ENCODE results near the gene PHF20. TPM values are rescaled to one million over a fixed set of nuclear protein-coding genes. Genes with fewer than 3 reads are reported as not detected.
A peak's percentile ranks its signal among the peaks of the same experiment; 100 is the strongest.
"Not testable (repeated sequence)": the region's sequence is repeated elsewhere in the genome, so short reads cannot be mapped to it uniquely, and the experiment has no call there.

The PHF20 gene
- total and polyA plus RNA-seq, 2 donors (not counting 3 experiments of a cell fraction or from before 2014, with no cell fraction given), result 25.0 to 45.8 TPM

- H3K27me3 ChIP-seq (ENCODE audit: control insufficient read depth in 2 of 2, insufficient read depth in 2 of 2, low read length in 2 of 2); H3K4me1 ChIP-seq (ENCODE audit: control insufficient read depth, extremely low read depth, insufficient read depth, low read length); BruUV-seq (replicated peaks); H2AFZ ChIP-seq (ENCODE audit: low read depth, low read length); H3K9me1 ChIP-seq (replicated peaks; ENCODE audit: control insufficient read depth, extremely low read depth, insufficient read depth, low read length); FAIRE-seq; dilution Hi-C loops (cut with MboI; ENCODE audit: extremely low pct_ligation_motif_present, low sequenced_read_pairs); H3K27ac ChIP-seq (ENCODE audit: insufficient read depth, low read depth, low read length); H4K20me1 ChIP-seq (replicated peaks; ENCODE audit: control insufficient read depth, extremely low read depth, insufficient read depth, low read length); H3K4me3 ChIP-seq (replicated peaks in 1 of 3; ENCODE audit: insufficient read depth in 1 of 3, low read depth in 1 of 3, low read length in 3 of 3); intact Hi-C loops (cut with micrococcal nuclease); H3K9ac ChIP-seq (replicated peaks; ENCODE audit: extremely low read depth, insufficient read depth, low read length); CTCF ChIA-PET; DNase-seq (ENCODE audit: low read depth, low spot score); H3K9me3 ChIP-seq (replicated peaks; ENCODE audit: control insufficient read depth, insufficient read depth, low read length); H3K4me2 ChIP-seq (ENCODE audit: insufficient read depth, low read length): not testable (repeated sequence)
- H3K79me2 ChIP-seq (ENCODE audit: control insufficient read depth, insufficient read depth, low read length), result peaks cover 86% of the 10 kb centered on the region
- POLR2A ChIA-PET, result interaction anchor here (1.3 kb wide), 1 partner anchor 9 kb away, joined by 4 read pairs; no protein-coding TSS in a partner anchor
- H3K36me3 ChIP-seq (ENCODE audit: control insufficient read depth in 2 of 2, extremely low read depth in 1 of 2, insufficient read depth in 2 of 2, low read length in 2 of 2), result peaks cover 52 to 65% of the 10 kb centered on the region in 2 experiments
These were observed 48.0 kb upstream of the PHF20 start for GRCh38 chr20:35723652-35724320.

- Histone ChIP-seq H3K27ac (ENCODE audit: insufficient read depth, low read depth, low read length) (no peak overlapping the region), H3K4me2 (ENCODE audit: insufficient read depth, low read length) (no peak overlapping the region), H3K9ac (replicated peaks; ENCODE audit: extremely low read depth, insufficient read depth, low read length) (no peak overlapping the region), H2AFZ (ENCODE audit: low read depth, low read length) (no peak overlapping the region), H3K27me3 (ENCODE audit: control insufficient read depth in 2 of 2, insufficient read depth in 2 of 2, low read length in 2 of 2) (no peaks in the 10 kb centered on the region), H3K9me1 (replicated peaks; ENCODE audit: control insufficient read depth, extremely low read depth, insufficient read depth, low read length) (no peaks in the 10 kb centered on the region), H3K36me3 (ENCODE audit: control insufficient read depth in 2 of 2, extremely low read depth in 1 of 2, insufficient read depth in 2 of 2, low read length in 2 of 2) (peaks cover 51 to 60% of the 10 kb centered on the region in 2 experiments), H3K4me1 (ENCODE audit: control insufficient read depth, extremely low read depth, insufficient read depth, low read length) (no peaks in the 10 kb centered on the region), H4K20me1 (replicated peaks; ENCODE audit: control insufficient read depth, extremely low read depth, insufficient read depth, low read length) (peaks cover 7% of the 10 kb centered on the region), H3K79me2 (ENCODE audit: control insufficient read depth, insufficient read depth, low read length) (peaks cover 85% of the 10 kb centered on the region), H3K4me3 (replicated peaks in 1 of 3; ENCODE audit: insufficient read depth in 1 of 3, low read depth in 1 of 3, low read length in 3 of 3) (no peak overlapping the region), H3K9me3 (replicated peaks; ENCODE audit: control insufficient read depth, insufficient read depth, low read length) (no peaks in the 10 kb centered on the region)
- FAIRE-seq, result peak; percentile 54
- ChIA-PET CTCF (no interaction called here), POLR2A (interaction anchor here (1.3 kb wide), 1 partner anchor 9 kb away, joined by 4 read pairs; no protein-coding TSS in a partner anchor)
- intact Hi-C loops (cut with micrococcal nuclease), result no loop called here
- TF ChIP-seq GATA2 (IDR thresholded peaks at IDR 0.05; ENCODE audit: insufficient read depth, insufficient read length, low read depth, low read length) (no peak), MAX (IDR thresholded peaks at IDR 0.05; ENCODE audit: insufficient read depth, insufficient read length) (no peak), FOS (IDR thresholded peaks at IDR 0.05; ENCODE audit: borderline replicate concordance, insufficient read depth, low read length) (no peak), POLR2AphosphoS5 (IDR thresholded peaks at IDR 0.05; ENCODE audit: insufficient read depth, low read depth, low read length) (no peak), POLR2A (IDR thresholded peaks at IDR 0.05; ENCODE audit: low read depth, low read length) (no peak), JUN (IDR thresholded peaks at IDR 0.05; ENCODE audit: borderline replicate concordance, insufficient read depth, insufficient read length, low read depth) (no peak), CTCF (IDR thresholded peaks at IDR 0.05; ENCODE audit: extremely low read depth in 1 of 2, insufficient read depth in 1 of 2, low read depth in 1 of 2, low read length in 2 of 2) (no peak)
- dilution Hi-C loops (cut with MboI; ENCODE audit: extremely low pct_ligation_motif_present, low sequenced_read_pairs), result no loop called here
- no TSS peak for BruUV-seq (replicated peaks)
- no peak for DNase-seq (ENCODE audit: low read depth, low spot score)
These were observed 47.2 kb upstream of the PHF20 start for GRCh38 chr20:35724321-35725230.
